SJSA1 (cell line): Measurements from ENCODE around the gene ETFA. TPM values are rescaled to one million over a fixed set of nuclear protein-coding genes. Genes with fewer than 3 reads are reported as not detected.
"Not testable (repeated sequence)": the region's sequence is repeated elsewhere in the genome, so short reads cannot be mapped to it uniquely, and the experiment has no call there.

Experiments
- DNase-seq, 2 experiments: peaks; one replicate each; pipeline ENCODE4 v3.0.0-alpha.2; 2015 to 2020; ENCODE audit warnings: low spot score in 2 of 2, low read depth in 1 of 2
- H3K27ac ChIP-seq: fragments of 250-450 bp; sonication (Bioruptor Pico); 2 replicates; pipeline ENCODE4 v1.5.1; 2020; ENCODE audit warnings: mild to moderate bottlenecking, moderate library complexity
- H3K27me3 ChIP-seq: fragments of 250-450 bp; sonication (Bioruptor Pico); replicated peaks from 2 replicates; pipeline ENCODE4 v1.5.1; 2020; ENCODE audit warnings: mild to moderate bottlenecking, moderate library complexity
- H3K36me3 ChIP-seq: fragments of 250-450 bp; sonication (Bioruptor Pico); 2 replicates; pipeline ENCODE4 v1.5.1; 2020; ENCODE audit warnings: mild to moderate bottlenecking
- H3K4me1 ChIP-seq: fragments of 250-450 bp; sonication (Bioruptor Pico); replicated peaks from 2 replicates; pipeline ENCODE4 v1.6.1; 2021; ENCODE audit warnings: mild to moderate bottlenecking
- H3K4me3 ChIP-seq: fragments of 250-450 bp; sonication (Bioruptor Pico); 2 replicates; pipeline ENCODE4 v1.5.1; 2020; ENCODE audit warnings: mild to moderate bottlenecking
- H3K9me3 ChIP-seq: fragments of 250-450 bp; sonication (Bioruptor Pico); replicated peaks from 2 replicates; pipeline ENCODE4 v1.5.1; 2020; ENCODE audit warnings: mild to moderate bottlenecking
- total RNA-seq: library from RNA; depleted of rRNA; stranded (reverse); fragments of >200 nt; shearing (Covaris generic); gene quantifications from 2 replicates; pipeline ENCODE4 v1.2.3, GENCODE V29; 2014

Gene ETFA
- total RNA-seq, 1 experiment from 2014 or later = 203 TPM

- H3K36me3 ChIP-seq = peaks cover 14% of the 10 kb centered on the region
- H3K27ac ChIP-seq = no peak overlapping the region
- H3K4me3 ChIP-seq = no peak overlapping the region
- no peaks in the 10 kb centered on the region for H3K27me3 ChIP-seq
- no peak for DNase-seq
- H3K4me1 ChIP-seq = no peaks in the 10 kb centered on the region
- no peaks in the 10 kb centered on the region for H3K9me3 ChIP-seq
These were observed 14.4 kb downstream of the ETFA start for GRCh38 chr15:76296849-76297248.

GRCh38 chr15:76294463-76294862 is 16.8 kb downstream of the ETFA start:
- H3K27me3 ChIP-seq, H3K4me3 ChIP-seq, H3K27ac ChIP-seq, H3K4me1 ChIP-seq, DNase-seq, H3K9me3 ChIP-seq: not testable (repeated sequence)
- peaks cover 22% of the 10 kb centered on the region for H3K36me3 ChIP-seq

- Histone ChIP-seq H3K27me3 (no peaks in the 10 kb centered on the region), H3K27ac (no peak overlapping the region), H3K4me3 (no peak overlapping the region), H3K4me1 (no peaks in the 10 kb centered on the region), H3K9me3 (no peaks in the 10 kb centered on the region), H3K36me3 (peaks cover 22% of the 10 kb centered on the region)
- DNase-seq = no peak
These were observed 17.9 kb downstream of the ETFA start for GRCh38 chr15:76293361-76293760.

GRCh38 chr15:76289582-76289981 is 21.7 kb downstream of the ETFA start:
- DNase-seq = no peak
- Histone ChIP-seq H3K4me1 (0 out of 2 replicates have a peak, but pooled peaks cover 3% of the 10 kb centered on the region), H3K27me3 (no peaks in the 10 kb centered on the region), H3K27ac (no peak overlapping the region), H3K36me3 (peaks cover 51% of the 10 kb centered on the region), H3K4me3 (no peak overlapping the region), H3K9me3 (no peaks in the 10 kb centered on the region)

GRCh38 chr15:76286271-76286879 is 24.9 kb downstream of the ETFA start:
- H3K36me3 ChIP-seq = peaks cover 71% of the 10 kb centered on the region
- no peak overlapping the region for H3K27ac ChIP-seq
- no peak overlapping the region for H3K4me3 ChIP-seq
- no peaks in the 10 kb centered on the region for H3K9me3 ChIP-seq
- 0 out of 2 replicates have a peak, but pooled peaks cover 3% of the 10 kb centered on the region for H3K4me1 ChIP-seq
- DNase-seq = no peak
- H3K27me3 ChIP-seq = no peaks in the 10 kb centered on the region

GRCh38 chr15:76285241-76285825 is 25.9 kb downstream of the ETFA start:
- no peak overlapping the region for H3K4me3 ChIP-seq

GRCh38 chr15:76282465-76282864 is 28.8 kb downstream of the ETFA start:
- Histone ChIP-seq H3K9me3 (no peaks in the 10 kb centered on the region), H3K27me3 (no peaks in the 10 kb centered on the region), H3K27ac (no peak overlapping the region), H3K4me1 (0 out of 2 replicates have a peak, but pooled peaks cover 3% of the 10 kb centered on the region), H3K36me3 (peaks cover 92% of the 10 kb centered on the region), H3K4me3 (no peak overlapping the region)
- DNase-seq = no peak

More at GRCh38 chr15:76285241-76285825, 25.9 kb downstream of the ETFA start:
- H3K4me1 ChIP-seq = 0 out of 2 replicates have a peak, but pooled peaks cover 3% of the 10 kb centered on the region
- no peaks in the 10 kb centered on the region for H3K9me3 ChIP-seq
- DNase-seq = peak in 1 of 2 experiments; percentile 6
- no peaks in the 10 kb centered on the region for H3K27me3 ChIP-seq
- H3K27ac ChIP-seq = no peak overlapping the region
- H3K36me3 ChIP-seq = peaks cover 69% of the 10 kb centered on the region

GRCh38 chr15:76278651-76279050 is 32.6 kb downstream of the ETFA start:
- H3K36me3 ChIP-seq = peaks cover 79% of the 10 kb centered on the region
- H3K9me3 ChIP-seq = no peaks in the 10 kb centered on the region

GRCh38 chr15:76274821-76275220 is 36.4 kb downstream of the ETFA start:
- no peak for DNase-seq
- H3K27ac ChIP-seq = no peak overlapping the region
- no peaks in the 10 kb centered on the region for H3K9me3 ChIP-seq
- no peaks in the 10 kb centered on the region for H3K27me3 ChIP-seq
- no peak overlapping the region for H3K4me3 ChIP-seq
- peaks cover 72% of the 10 kb centered on the region for H3K36me3 ChIP-seq
- no peaks in the 10 kb centered on the region for H3K4me1 ChIP-seq

More at GRCh38 chr15:76278651-76279050, 32.6 kb downstream of the ETFA start:
- no peaks in the 10 kb centered on the region for H3K27me3 ChIP-seq
- no peak for DNase-seq
- no peak overlapping the region for H3K27ac ChIP-seq
- H3K4me3 ChIP-seq = no peak overlapping the region
- H3K4me1 ChIP-seq = no peaks in the 10 kb centered on the region

- DNase-seq = no peak
- H3K4me3 ChIP-seq = no peak overlapping the region
- H3K27me3 ChIP-seq = no peaks in the 10 kb centered on the region
- H3K27ac ChIP-seq = no peak overlapping the region
- no peaks in the 10 kb centered on the region for H3K9me3 ChIP-seq
- H3K4me1 ChIP-seq = no peaks in the 10 kb centered on the region
- H3K36me3 ChIP-seq = peaks cover 67% of the 10 kb centered on the region
These were observed 37.0 kb downstream of the ETFA start for GRCh38 chr15:76274226-76274625.

GRCh38 chr15:76270876-76271275 is 40.4 kb downstream of the ETFA start:
- Histone ChIP-seq H3K27ac (no peak overlapping the region), H3K9me3 (no peaks in the 10 kb centered on the region), H3K27me3 (no peaks in the 10 kb centered on the region), H3K4me1 (no peaks in the 10 kb centered on the region), H3K4me3 (no peak overlapping the region), H3K36me3 (peaks cover 51% of the 10 kb centered on the region)
- no peak for DNase-seq

- DNase-seq = no peak
- Histone ChIP-seq H3K4me3 (no peak overlapping the region), H3K9me3 (peaks cover 6% of the 10 kb centered on the region), H3K27me3 (no peaks in the 10 kb centered on the region), H3K36me3 (peaks cover 63% of the 10 kb centered on the region), H3K4me1 (no peaks in the 10 kb centered on the region), H3K27ac (no peak overlapping the region)
These were observed 44.2 kb downstream of the ETFA start for GRCh38 chr15:76267077-76267476.

- not testable (repeated sequence) for H3K9me3 ChIP-seq, H3K4me1 ChIP-seq, H3K27me3 ChIP-seq, DNase-seq, H3K27ac ChIP-seq, H3K4me3 ChIP-seq
- peaks cover 68% of the 10 kb centered on the region for H3K36me3 ChIP-seq
These were observed 45.5 kb downstream of the ETFA start for GRCh38 chr15:76265769-76266168.

GRCh38 chr15:76260246-76260938 is 50.9 kb downstream of the ETFA start:
- Histone ChIP-seq H3K27ac (no peak overlapping the region), H3K27me3 (no peaks in the 10 kb centered on the region), H3K36me3 (peaks cover 70% of the 10 kb centered on the region), H3K4me3 (no peak overlapping the region), H3K9me3 (peaks cover 6% of the 10 kb centered on the region), H3K4me1 (no peaks in the 10 kb centered on the region)
- no peak for DNase-seq
